HG02884 (cell line): ENCODE data around the gene SLC1A2.

ENCODE experiments used
- ATAC-seq: cut with Tn5 transposase; IDR thresholded peaks from one replicate; pipeline ENCODE4 v1.9.1; 2021; ENCODE audit warnings: mild to moderate bottlenecking, moderate library complexity; ENCODE audit not compliant: unreplicated experiment

The SLC1A2 gene

DNA sequence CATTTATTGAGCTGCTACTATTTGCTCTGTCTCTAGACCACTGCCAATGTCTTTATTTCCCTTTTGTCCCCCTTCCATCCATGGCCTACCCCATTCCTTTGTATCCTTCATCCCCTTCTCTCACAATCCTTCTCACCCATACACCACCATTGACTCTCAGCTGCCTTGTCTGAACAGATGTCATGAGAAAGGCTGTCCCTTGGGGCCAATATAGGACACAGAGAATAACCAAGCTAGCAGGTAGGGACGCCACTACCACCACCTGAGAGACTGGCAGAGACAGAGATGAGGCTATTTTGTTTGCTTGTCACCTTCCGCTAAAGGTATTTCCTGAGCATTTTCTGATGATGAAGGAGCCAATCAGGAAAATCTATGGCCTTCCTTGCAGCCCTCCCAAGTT, 141.5 kb downstream of the SLC1A2 start:
- ATAC-seq: no peak

DNA sequence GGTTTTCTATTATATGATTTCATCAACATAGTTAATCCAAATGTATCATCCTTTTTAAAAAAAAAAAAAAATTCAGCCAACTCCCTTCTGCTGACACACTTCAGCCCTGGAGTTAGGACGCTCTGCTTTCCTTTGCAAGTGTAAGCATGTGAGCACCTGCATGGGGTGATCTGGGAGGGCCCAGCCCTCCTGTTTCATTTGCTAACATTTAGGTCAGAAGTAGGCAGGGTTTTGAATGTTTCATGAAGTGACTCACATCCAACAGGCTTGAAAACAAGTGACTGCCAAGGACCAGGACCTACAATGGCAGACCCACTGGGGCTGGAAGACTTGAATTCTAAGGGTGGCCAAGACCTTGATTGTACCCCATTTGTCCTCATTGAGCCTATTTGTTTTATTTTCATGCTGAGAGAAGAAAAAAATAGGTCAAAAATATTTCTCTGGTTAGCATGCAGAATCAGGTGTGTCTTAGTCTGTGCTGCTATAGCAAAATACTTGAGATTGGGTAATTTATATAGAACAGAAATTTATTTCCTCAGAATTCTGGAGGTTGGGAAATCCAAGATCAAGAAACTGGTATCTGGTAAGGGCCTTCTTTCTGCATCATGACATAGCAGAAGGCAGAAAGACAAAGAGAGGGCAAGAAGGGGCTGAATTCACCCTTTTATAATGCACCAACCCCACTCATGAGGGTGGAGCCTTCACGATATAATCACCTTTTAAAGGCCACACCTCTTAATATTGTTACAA, 142.8 kb downstream of the SLC1A2 start:
- ATAC-seq: no peak

DNA sequence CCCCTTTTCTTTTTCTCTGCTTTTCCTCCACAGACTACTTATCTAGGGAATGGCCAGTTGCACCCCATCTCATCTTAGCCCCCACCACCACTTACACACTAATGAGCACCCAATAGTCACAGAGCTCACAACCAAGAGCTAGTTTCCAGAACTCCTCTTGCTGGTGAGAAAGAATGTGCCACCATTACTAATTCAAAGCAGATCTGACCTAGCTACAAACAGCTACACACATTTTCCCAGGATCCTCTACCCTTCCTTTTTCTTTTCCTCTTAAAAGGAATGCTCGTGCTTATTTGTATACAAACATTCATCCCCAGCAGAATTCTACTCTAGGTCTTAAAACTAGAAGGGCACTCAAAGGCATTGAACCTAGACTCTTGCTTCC, 143.6 kb downstream of the SLC1A2 start:
- ATAC-seq: no peak

DNA sequence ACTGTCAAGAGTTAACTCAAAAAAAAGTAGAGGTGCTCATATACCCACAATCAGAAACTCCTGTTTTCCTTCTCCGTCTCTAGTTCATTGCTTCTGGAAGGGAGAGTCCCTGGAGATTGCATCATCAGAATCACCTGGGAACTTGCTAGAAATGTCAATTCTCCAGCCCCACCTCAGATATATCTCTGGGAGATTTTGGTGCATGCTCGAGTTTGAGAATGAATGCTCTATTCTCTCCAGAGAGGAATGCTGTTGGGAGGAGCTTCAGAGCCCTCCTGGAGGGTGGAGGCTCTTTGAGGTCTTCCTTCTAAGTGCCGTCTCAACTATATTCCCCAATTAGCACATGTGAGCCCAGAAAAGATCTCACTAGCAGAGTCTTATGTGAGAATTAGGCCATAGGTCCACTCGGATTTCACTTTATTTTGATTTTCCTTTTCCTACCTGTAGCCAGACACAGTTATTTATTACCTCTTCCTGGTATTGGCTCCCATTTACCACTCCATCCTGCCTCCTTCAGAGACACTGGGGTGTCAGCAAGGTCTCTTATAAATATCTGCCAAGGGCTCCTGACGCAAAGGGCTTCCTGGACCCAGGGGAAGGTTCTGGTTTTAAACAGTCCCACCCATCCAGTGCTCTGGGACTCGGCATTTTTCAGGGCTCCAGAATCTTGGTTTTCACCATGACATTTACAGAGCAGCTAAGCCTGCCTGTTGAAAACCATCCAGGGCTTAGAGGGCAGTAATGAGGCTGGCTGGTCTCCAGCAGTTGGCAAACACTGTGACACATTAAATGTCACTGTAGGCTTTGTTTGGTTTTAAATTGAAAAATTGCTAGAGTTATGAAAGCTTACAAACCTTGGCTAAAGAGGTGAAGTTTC, 144.2 kb downstream of the SLC1A2 start:
- no peak for ATAC-seq

DNA sequence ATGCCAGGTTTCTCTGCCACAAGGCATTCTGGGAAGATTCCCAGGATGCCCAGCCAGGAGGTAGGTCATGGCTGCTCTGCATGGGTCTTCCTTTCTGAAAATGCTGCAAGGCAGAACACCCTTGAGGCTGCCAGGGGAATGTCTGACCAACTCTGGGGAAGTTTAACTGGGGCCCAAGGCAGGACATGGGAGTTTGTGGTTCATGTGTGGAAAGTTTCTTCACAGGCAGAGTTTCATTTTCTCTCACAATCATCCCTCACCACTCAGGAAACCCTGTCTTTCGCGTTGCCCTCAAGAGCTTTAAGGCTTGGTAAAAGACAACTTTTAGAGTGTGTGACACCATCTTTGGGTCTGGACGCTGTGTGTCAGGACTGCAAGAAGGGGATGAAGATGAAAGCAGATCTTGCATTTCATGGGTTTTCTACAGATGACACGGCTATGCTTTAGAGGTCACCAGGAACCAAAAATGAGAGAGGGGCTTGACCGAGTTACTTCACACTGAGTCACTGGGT, 146.9 kb downstream of the SLC1A2 start:
- ATAC-seq: peak; percentile 85

DNA sequence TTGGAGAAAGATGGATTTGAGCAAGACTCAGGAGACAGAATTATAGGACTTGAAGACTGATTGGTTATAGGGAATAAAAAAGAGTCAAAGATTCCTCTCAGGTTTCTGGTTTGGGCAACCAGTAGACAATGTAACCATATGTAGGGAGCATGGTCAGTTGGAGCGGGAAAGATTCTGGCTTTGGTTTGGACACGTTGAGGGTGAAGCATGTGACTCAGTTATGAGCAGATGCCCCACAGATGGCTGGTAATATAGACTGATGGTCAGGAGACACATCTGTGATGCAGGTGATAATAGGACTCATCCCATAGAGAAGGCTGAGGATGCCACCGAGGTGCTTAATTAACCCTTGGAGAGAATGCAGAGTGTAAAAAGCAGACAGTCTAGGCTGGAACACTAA, 148.3 kb downstream of the SLC1A2 start:
- ATAC-seq: no peak

DNA sequence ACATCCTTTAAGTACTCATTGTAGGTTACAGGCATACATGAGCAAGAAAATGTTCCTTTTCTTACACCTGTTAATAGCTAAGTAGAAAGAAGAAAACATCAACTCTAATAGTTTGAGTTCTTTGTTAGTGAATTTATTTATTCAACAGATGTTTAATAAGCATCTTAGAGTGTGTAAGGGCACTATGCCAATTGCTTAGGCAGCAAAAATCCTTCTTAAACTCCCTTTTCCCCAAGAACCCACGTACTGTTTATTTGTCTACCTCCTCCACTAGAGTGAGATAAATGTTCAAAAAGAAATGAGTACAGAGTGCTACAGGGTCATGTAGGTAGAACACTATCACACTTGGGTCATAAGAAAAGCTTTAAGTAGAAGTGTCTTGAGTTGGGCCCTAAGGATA, 149.0 kb downstream of the SLC1A2 start:
- ATAC-seq: no peak

DNA sequence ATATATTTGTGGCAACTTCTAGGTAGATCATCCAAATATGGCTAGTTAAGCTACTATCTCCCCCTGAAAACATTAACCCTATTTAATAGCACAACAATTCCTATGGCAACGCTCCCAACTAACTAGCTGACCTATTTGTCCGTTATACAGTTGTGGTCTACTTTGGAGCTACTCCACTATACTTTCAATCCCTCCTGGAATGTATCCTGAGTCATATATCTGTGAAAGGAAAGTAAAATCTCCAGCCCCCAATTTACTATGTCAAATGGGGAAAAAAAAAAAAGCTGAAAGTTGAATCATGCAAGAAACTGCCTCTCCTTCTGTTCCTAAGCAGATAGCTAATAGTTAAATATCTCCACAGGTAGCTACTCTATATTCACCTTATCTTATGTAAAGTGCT, 151.9 kb downstream of the SLC1A2 start:
- no peak for ATAC-seq

DNA sequence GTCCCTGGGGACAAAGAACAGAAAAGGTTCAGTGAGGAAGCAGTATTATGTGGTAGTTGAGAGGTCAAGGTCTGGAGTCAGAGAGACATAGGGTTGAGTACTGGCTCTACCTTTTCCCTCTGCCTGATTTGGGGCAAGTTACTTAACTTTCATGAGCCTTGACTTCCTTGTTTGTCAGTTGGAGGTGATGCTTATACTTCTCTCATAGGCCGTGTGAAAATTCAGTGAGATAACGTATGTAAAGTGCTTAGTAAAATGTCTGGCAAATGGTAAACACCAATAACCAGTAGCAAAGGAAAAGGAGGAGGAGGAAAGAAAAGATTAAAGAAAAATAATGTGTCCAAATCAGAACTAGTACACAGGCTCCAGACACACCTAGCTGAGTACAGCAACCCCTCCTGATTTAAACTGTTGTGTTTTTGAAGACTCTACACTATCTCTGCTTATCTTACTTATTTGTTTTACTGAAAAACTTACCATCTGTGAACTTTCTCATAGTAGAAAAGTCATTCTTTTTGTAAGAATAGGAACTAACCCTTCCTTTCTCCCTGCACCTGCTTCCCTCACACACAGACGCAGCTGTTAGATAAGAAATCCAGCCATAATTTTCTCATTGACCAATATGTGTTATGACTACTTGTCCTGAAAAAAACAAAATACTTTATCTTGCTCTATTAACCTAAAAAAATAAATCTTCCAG, 153.5 kb downstream of the SLC1A2 start:
- no peak for ATAC-seq

DNA sequence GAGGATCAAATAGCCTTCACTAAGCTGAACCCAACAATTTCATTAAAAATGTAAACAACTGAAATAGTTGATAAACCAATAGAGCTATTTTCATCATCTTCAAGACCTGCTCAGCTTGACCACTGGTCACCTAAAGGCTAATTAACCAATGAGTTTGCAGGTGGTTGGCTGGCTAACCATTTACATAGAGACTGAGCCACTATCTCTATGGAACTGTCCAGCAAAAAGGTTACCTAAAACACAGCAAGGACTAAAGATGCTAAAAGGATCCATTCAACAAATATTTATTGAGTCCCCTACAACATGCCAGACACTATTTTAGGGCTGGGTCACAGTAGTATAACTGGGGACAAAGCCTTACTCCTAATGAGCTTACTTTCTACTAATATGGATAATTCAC, 156.6 kb downstream of the SLC1A2 start:
- no peak for ATAC-seq

DNA sequence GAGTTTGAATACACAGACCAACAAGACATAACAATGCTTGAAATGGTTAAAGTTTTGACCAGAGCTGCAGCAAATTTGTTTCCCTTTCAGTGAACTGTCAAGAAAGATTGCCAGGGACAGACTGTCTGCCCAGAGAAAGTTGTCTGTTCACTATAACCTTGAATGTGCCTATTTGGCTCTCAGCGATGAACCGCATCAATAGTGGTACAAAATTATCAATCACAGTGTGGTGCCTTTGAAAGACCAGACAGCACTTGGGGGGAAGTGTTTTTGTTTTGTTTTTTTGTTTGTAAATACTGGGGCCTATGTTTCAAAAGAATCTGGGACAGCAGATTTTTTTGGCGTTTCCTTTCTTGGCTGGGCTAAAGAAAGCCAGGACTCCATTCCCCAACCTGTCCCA, 157.3 kb downstream of the SLC1A2 start:
- no peak for ATAC-seq

DNA sequence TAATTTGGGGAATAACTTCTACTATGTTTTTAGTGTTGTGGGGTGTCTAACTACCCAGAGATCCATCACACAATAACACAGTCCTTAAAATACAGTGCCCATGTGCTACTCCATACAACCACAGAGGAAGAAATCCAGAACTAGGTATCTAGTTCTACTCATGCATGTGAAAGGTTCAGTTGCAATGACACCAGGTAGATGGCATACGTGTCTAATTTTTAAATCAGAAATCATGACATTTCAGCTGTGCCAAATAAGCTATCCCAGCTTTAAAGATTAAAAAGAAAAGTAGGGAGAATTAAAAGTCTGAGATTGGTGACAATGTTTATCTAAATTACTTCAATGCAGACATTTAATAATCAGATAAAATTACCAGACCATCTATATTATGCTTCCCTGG, 158.2 kb downstream of the SLC1A2 start:
- no peak for ATAC-seq

DNA sequence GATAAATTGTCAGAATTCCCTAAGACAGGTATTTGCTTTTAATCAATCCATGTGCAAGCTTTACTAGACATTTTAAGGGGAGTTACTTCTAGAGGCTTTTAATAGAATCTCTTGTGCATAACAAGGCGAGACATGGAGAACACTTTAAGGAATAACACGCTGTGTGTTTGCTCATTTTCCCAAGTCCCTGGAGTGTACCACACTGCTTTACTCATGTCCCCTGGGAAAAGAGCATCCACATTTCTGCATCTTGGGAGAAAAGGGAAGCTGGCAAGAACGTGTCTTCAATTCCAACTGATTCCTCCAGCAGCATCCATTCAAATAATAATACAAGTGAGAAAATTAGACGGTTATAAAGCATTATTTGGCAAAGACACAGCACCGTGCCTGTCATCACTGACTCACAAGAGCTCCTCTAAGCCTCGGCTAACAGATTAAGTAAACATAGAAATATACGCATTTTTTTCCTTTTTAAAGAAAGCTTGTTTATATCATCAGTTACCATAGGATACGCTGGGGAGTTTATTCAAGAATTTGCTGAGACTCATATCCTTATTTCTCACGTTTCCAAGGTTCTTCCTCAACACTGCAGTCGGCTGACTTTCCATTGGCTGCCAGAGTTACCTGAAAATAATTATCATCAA, 158.9 kb downstream of the SLC1A2 start:
- no peak for ATAC-seq

DNA sequence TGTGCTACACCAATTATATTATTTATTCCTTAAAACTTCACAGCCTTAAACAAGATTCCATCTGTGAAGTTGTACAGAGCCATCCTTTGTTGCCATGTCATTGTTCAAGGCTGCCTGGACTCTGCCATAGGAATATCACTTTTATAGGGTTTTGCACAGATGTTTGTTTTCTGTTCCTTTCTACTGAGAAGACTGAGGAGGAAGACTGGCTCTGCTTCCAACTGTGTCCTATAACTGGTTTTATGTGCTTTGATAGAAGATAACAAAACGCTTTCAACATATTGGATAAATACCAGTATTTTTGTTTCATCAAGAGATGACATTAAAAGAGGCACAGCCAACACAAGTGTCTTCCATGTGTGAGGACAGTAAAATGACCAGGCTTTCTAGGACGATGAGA, 159.8 kb downstream of the SLC1A2 start:
- ATAC-seq: no peak

DNA sequence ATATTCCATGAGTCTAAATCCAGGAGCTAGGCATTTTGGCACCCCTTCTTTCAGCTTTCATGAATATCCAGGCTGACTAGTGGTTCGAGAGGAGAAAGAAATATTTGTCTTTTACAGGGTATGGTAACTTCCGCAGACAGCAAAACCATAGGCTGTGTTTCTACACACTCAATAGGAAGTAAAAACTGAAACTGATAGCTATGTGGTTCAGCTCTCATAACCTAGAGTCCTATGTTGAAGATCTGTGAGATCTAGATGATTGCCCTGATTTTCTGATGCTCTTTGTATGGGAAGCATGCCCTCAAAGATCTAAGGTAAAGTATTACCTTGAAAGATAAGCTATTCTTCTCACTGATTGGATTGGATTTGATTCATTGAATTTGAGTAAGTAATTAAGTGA, 162.1 kb downstream of the SLC1A2 start:
- peak; percentile 100 for ATAC-seq

DNA sequence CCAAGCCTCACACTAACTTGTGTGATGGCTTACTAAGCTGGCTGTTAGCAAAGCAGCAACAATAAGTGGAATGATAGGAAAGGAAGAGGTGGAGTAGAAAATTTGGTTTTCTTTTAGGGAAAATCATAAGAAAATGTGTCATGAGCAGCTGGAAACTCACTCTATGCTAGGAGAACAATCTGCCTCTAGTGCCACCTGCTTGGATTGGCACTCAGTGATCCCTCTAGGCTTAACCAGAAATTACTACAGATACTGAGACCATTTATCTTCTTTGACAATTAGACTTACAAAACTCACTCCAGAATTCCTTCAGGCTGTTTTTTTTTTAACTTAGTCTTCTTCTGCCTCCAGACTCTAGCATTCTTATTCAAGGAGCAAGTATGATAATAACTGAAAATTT, 163.1 kb downstream of the SLC1A2 start:
- ATAC-seq: no peak

DNA sequence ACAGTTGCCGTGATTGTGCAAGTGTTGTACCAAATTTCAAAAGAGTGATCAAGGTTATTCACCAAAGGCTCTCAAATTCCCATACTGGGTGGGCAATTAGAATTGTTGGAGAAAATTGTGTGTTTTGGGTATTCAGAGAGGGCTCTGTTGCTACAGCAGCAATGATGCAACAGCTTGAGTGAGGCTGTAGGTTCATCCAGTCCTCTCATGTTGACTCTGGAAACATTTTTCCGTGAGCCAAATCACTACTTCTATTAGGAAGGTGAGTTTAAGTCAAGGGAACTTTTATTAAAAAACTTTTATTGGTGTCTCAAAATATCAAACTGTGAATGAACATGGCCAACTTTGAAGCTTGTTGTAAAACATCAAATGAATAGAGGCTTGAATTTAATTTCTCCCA, 163.8 kb downstream of the SLC1A2 start:
- ATAC-seq: no peak

DNA sequence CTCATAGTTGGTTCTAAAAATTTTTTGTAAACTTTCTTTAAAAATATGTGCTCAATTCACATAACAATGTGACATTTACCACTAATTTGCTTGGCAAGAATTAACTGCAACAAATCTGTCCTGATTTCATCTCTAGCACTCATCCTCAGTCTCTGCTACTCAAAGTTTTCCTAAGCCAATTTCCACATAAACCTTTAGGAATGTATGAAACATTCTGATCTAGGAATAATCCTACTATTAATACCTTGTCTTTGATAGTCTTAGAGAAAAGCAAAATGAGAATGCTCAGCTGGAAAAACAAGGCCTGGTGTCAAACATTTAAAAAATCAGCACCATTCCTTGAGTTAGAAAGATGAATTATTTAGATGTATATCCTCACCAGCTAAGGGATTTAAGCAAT, 166.1 kb downstream of the SLC1A2 start:
- ATAC-seq: no peak

DNA sequence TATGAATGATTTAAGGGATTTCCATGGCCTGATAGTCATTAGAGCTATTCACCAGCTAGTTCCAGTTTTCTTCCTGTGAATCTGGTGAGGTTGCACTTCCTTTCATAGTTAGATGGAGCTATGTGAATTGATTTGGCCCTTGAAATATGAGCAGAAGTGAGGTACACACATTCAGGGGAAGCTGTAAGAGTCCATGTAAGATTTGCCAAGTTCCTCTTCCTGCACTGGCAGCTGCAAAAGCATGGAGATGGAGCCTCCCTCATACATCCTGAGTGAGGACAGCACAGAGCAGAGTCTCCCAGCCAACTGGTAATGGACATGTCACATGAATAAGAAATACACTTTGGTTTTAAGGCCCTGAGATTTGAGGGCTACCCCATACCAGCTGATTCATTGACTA, 168.7 kb downstream of the SLC1A2 start:
- no peak for ATAC-seq

DNA sequence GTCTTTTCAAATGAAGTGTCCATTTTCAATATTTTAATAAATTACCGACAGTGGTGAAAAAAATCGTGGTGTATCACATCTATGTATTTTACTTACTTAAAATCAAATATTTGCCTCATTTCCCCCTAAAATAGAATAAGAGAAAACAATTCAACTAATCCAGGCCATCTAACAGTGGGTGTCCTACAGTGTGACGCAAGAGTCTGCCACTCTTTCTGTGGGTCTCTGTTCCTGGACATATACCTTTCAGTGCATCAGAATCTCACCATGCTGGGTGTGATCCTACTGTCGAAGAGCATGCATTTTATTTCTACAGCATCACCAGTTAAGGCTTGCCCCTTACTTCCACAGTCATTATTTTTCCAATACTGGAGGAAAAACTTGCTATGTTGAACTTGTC, 169.2 kb downstream of the SLC1A2 start:
- ATAC-seq: no peak
